Kidney (tissue), 14 donors: ENCODE measurements around the gene GPRC5C. TPM values are rescaled to one million over a fixed set of nuclear protein-coding genes. Genes with fewer than 3 reads are reported as not detected.

ENCODE experiments used
- DNase-seq, 5 donors: peaks; one replicate each; pipeline ENCODE4 v3.0.0-alpha.2; 2013 to 2020
- FAIRE-seq: peaks from 2 replicates; lab custom pipeline; 2012; peaks lifted over from hg19 to GRCh38; lab: Jason Lieb, UNC
- H3K27ac ChIP-seq, 2 donors: one replicate each; pipeline ENCODE4 v1.7.0; 2013; ENCODE audit warnings: low read depth in 2 of 2, low read length in 2 of 2, inconsistent platforms in 1 of 2
- H3K27me3 ChIP-seq: one replicate; pipeline ENCODE4 v1.7.1; 2013; ENCODE audit warnings: low read length, inconsistent platforms; ENCODE audit not compliant: control insufficient read depth, insufficient read depth
- H3K36me3 ChIP-seq, 3 donors: one replicate each; pipeline versions ENCODE4 v1.7.0 to v1.7.1; 2013; ENCODE audit warnings: low read length in 3 of 3, control low read depth in 1 of 3, inconsistent platforms in 1 of 3; ENCODE audit not compliant: insufficient read depth in 3 of 3, control insufficient read depth in 2 of 3
- H3K4me1 ChIP-seq, 3 donors: one replicate each; pipeline versions ENCODE4 v1.7.0 to v1.7.1; 2013; ENCODE audit warnings: low read length in 3 of 3, inconsistent platforms in 1 of 3, low read depth in 1 of 3; ENCODE audit not compliant: control insufficient read depth in 2 of 3, insufficient read depth in 2 of 3
- H3K4me3 ChIP-seq, 3 donors: one replicate each; pipeline versions ENCODE4 v1.7.0 to v1.8.1; 2013; ENCODE audit warnings: low read length in 3 of 3, control low read depth in 1 of 3, inconsistent platforms in 1 of 3
- H3K9ac ChIP-seq, 3 donors: one replicate each; pipeline versions ENCODE4 v1.7.0 to v1.7.1; 2013; ENCODE audit warnings: low read length in 3 of 3, control low read depth in 1 of 3, inconsistent platforms in 1 of 3
- H3K9me3 ChIP-seq, 3 donors: one replicate each; pipeline versions ENCODE4 v1.7.0 to v1.7.1; 2013; ENCODE audit warnings: low read length in 3 of 3, control low read depth in 1 of 3, inconsistent platforms in 1 of 3; ENCODE audit not compliant: control insufficient read depth in 2 of 3, insufficient read depth in 1 of 3
- intact Hi-C: fragments of 100-400 bp; cut with DNase I; formaldehyde crosslinking; loops from one replicate; pipeline ENCODE4 v1.11.1; 2022
- polyA plus RNA-seq: library from polyadenylated mRNA; stranded (reverse); fragments of 350-450 nt; fragmentation: Illumina TruSeq; extraction: RNeasy Lipid Tissue Mini Kit (QIAGEN cat#74804); gene quantifications from one replicate; pipeline ENCODE4 v1.2.3, GENCODE V29; 2014; ENCODE audit warnings: low read depth, low replicate concordance; ENCODE audit not compliant: insufficient read depth
- total RNA-seq: library from RNA; stranded (reverse); fragmentation: NEBNext Ultra II Directional; extraction: Animal tissue kit (Norgen Biotek cat#: 25700); gene quantifications from one replicate; pipeline ENCODE4 v1.2.1, GENCODE V29; 2021
- TF ChIP-seq, protein P1 (sequence below): IDR thresholded peaks from 3 replicates; pipeline ENCODE4 v1.5.1; 2012; ENCODE audit warnings: mild to moderate bottlenecking, moderate library complexity, borderline replicate concordance; ENCODE audit not compliant: insufficient read depth; ENCODE audit errors: extremely low read depth
- donor health status: control.
- donor health status: control.
- donor health status: control.
- donor health status: control.
- donor health status: control.
- donor health status: DM: yes; HTN: yes; CAD: no.
- donor health status: Normal renal cell carcinoma (clear cell type).

Gene GPRC5C
- total and polyA plus RNA-seq, 2 donors from 2014 or later = 242 to 358 TPM

DNA sequence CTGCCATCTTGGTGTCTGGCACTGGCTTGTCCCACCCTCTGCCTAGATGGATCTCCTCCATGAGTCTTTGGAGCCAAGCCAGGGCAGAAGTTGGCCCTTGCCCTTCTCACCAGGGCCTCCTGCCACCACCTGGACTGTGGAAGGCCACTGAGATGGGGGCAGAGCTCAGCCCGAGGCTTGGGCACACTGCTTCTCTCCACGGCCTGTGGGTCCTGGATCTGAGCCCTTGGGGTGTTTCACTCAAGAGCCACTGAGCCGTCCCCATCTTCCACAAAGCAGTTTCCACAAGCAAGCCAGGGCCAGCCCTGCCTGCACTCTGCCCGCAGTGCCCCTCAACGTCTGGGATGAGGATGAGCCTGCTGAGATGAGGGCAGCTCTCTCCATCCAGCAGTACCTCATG, 17.9 kb downstream of the GPRC5C start:
- TF ChIP-seq, protein P1, sequence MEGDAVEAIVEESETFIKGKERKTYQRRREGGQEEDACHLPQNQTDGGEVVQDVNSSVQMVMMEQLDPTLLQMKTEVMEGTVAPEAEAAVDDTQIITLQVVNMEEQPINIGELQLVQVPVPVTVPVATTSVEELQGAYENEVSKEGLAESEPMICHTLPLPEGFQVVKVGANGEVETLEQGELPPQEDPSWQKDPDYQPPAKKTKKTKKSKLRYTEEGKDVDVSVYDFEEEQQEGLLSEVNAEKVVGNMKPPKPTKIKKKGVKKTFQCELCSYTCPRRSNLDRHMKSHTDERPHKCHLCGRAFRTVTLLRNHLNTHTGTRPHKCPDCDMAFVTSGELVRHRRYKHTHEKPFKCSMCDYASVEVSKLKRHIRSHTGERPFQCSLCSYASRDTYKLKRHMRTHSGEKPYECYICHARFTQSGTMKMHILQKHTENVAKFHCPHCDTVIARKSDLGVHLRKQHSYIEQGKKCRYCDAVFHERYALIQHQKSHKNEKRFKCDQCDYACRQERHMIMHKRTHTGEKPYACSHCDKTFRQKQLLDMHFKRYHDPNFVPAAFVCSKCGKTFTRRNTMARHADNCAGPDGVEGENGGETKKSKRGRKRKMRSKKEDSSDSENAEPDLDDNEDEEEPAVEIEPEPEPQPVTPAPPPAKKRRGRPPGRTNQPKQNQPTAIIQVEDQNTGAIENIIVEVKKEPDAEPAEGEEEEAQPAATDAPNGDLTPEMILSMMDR = no peak
- Histone ChIP-seq H3K9me3 (no peaks in the 10 kb centered on the region), H3K36me3 (peaks cover 0 to 4% (median 3%) of the 10 kb centered on the region in 3 donors), H3K9ac (no peak overlapping the region), H3K4me1 (peaks cover 0 to 63% (median 27%) of the 10 kb centered on the region in 3 donors), H3K4me3 (no peak overlapping the region), H3K27me3 (no peaks in the 10 kb centered on the region), H3K27ac (peak overlapping the region; percentile 58 to 72)
- intact Hi-C loops = no loop called here
- DNase-seq (peak in 1 of 5 donors; percentile 67), FAIRE-seq (no peak)

DNA sequence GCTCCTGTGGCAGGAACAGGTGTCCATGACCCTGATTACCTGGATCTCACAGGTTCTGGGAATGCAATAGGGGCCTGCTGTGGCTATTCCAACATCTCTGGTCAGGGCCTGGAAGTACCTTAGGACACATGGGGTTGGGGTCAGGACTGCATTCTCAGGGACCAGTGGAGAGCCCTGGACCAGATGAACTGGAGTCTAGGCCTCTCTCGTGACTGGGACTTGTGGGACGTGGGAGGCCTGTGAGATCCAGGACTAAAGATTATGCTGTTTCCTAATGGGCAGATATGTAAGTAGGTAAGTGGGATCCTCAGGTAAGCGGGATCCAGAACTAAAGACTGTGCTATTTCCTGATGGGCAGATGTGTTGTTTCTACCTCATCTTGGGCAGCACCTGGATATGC, 18.3 kb downstream of the GPRC5C start:
- FAIRE-seq (no peak), DNase-seq (no peak)
- intact Hi-C loops = no loop called here
- Histone ChIP-seq H3K36me3 (peaks cover 0 to 4% (median 3%) of the 10 kb centered on the region in 3 donors), H3K4me3 (no peak overlapping the region), H3K4me1 (peaks cover 0 to 65% (median 26%) of the 10 kb centered on the region in 3 donors), H3K9ac (no peak overlapping the region), H3K9me3 (no peaks in the 10 kb centered on the region), H3K27me3 (no peaks in the 10 kb centered on the region), H3K27ac (peak overlapping the region in 1 of 2 donors; percentile 58)
- TF ChIP-seq, protein P1 = no peak

DNA sequence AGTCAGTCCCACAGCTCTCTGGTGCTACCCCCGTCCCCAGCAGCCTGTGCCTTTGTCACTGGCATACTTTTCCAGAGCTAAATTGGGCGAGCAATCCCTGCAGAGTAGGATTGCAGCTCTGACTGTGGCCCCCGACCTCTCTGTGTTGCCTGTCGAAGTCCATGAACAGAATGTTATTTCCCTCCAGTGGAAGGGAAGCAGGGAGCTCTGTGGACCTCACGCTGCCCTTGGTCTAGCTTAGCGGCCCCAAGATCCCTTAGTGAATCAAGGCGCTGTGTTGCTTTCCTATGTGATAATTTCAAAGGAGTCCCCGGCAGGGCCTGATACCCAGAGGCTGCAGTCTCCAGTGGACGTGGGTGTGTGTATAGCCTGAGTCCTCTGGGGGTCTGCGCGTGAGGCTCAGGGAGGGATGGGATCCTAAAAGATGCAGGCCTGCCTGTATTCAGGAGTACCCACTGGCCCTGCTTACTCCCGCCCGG, 19.1 kb downstream of the GPRC5C start:
- no peak for FAIRE-seq
- Histone ChIP-seq H3K4me3 (no peak overlapping the region), H3K27ac (peak overlapping the region in 1 of 2 donors; percentile 54), H3K4me1 (peaks cover 0 to 60% (median 21%) of the 10 kb centered on the region in 3 donors), H3K9me3 (no peaks in the 10 kb centered on the region), H3K27me3 (no peaks in the 10 kb centered on the region), H3K36me3 (no peaks in the 10 kb centered on the region), H3K9ac (no peak overlapping the region)
- TF ChIP-seq, protein P1 = no peak
- DNase-seq = no peak
- intact Hi-C loops = no loop called here

DNA sequence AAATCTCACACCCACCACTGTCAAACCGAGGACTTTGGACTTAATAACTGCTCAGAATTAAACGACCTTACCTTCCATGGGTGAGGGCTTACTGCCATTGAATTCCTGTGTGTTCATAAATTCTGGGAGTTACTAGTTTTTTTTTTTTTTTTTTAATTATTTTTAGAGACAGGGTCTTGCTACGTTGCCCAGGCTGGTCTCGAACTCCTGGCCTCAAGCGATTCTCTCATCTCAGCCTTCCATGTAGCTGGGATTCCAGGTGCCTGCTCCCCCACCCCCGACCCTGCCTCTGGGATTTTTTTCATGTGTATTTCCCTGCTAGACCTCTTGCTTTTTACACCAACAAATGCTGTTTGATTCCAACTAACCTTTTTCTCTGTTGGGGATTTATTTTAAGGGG, 19.7 kb downstream of the GPRC5C start:
- Histone ChIP-seq H3K4me3 (no peak overlapping the region), H3K36me3 (no peaks in the 10 kb centered on the region), H3K9me3 (no peaks in the 10 kb centered on the region), H3K27ac (peak overlapping the region; percentile 8 to 71), H3K27me3 (no peaks in the 10 kb centered on the region), H3K4me1 (peaks cover 0 to 57% (median 21%) of the 10 kb centered on the region in 3 donors), H3K9ac (no peak overlapping the region)
- no peak for FAIRE-seq
- intact Hi-C loops = no loop called here
- no peak for DNase-seq
- TF ChIP-seq, protein P1 = no peak
